Epithelial cell of esophagus (primary cell): ENCODE measurements around the gene TMPRSS15.

Source experiments
- DNase-seq: peaks from one replicate; pipeline ENCODE4 v3.0.0; 2010; ENCODE audit warnings: low read depth
- H3K4me3 ChIP-seq: 2 replicates; pipeline ENCODE4 v1.5.1; 2011; ENCODE audit warnings: mild to moderate bottlenecking, low read length, control low read depth
- CTCF ChIP-seq: IDR thresholded peaks from 2 replicates; pipeline ENCODE4 v1.5.1; 2011; ENCODE audit warnings: low read depth, mild to moderate bottlenecking, low read length, control low read depth, inconsistent platforms; ENCODE audit not compliant: insufficient read depth; ENCODE audit errors: missing control alignments

The TMPRSS15 gene

GRCh38 chr21:18403735-18404450 lies at the start of gene TMPRSS15:
TMPRSS15 (minus strand) TSS chr21:18403785; CDS start chr21:18403622, 163 bp downstream.
- no peak for TF ChIP-seq CTCF
- H3K4me3 ChIP-seq, result no peak within 1 kb of the TSS
- DNase-seq, result no peak

- no peak overlapping the region for H3K4me3 ChIP-seq
- no peak for TF ChIP-seq CTCF
- DNase-seq, result no peak
These were observed 48.1 kb upstream of the TMPRSS15 start for GRCh38 chr21:18451670-18452069.

- TF ChIP-seq CTCF, result no peak
- DNase-seq, result no peak
- H3K4me3 ChIP-seq, result no peak overlapping the region
These were observed 46.3 kb upstream of the TMPRSS15 start for GRCh38 chr21:18449605-18450550.

GRCh38 chr21:18443701-18444100 lies 40.1 kb upstream of the TMPRSS15 start:
- H3K4me3 ChIP-seq, result no peak overlapping the region
- no peak for DNase-seq
- no peak for TF ChIP-seq CTCF

GRCh38 chr21:18443085-18443484 lies 39.5 kb upstream of the TMPRSS15 start:
- no peak for TF ChIP-seq CTCF
- no peak overlapping the region for H3K4me3 ChIP-seq
- DNase-seq, result no peak

GRCh38 chr21:18430341-18430740 lies 26.8 kb upstream of the TMPRSS15 start:
- no peak for DNase-seq
- no peak for TF ChIP-seq CTCF
- no peak overlapping the region for H3K4me3 ChIP-seq
